ENCODE measurements around the gene MVB12B.
"Not testable (repeated sequence)": the region's sequence is repeated elsewhere in the genome, so short reads cannot be mapped to it uniquely, and the experiment has no call there.

Gene MVB12B

GRCh38 chr9:126527109-126527825 lies 200.6 kb downstream of the MVB12B start:
- no peak for DNase-seq

GRCh38 chr9:126528111-126528510 lies 201.5 kb downstream of the MVB12B start:
- DNase-seq: no peak

DNA sequence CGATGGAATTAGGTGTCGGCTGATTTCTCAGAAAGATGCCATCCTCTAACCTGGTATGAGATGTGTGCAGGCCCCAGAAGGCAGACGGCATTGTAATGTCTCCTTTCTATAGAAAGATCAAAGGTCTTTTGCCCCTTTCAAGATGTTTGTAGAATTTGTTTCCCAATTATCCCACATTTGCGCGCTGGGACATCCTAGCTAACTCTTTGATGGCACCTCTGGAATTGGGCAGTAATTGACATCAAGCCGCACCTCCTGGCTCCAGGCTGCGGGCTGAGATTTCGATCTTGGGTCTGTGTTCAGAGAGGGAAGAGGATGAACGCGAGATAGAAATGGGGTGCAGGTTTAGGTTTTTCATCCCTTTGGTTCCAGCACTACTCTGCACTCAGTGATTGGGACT lies 202.3 kb downstream of the MVB12B start:
- DNase-seq: no peak

GRCh38 chr9:126531035-126531571 lies 204.5 kb downstream of the MVB12B start:
- no peak for DNase-seq

- DNase-seq: no peak
Observed at GRCh38 chr9:126531591-126531990, 205.0 kb downstream of the MVB12B start.

- DNase-seq: no peak
Observed at GRCh38 chr9:126532019-126532462, 205.4 kb downstream of the MVB12B start.

- no peak for DNase-seq
Observed at GRCh38 chr9:126532489-126532888, 205.9 kb downstream of the MVB12B start.

GRCh38 chr9:126532951-126533925 lies 206.6 kb downstream of the MVB12B start:
- no peak for DNase-seq

GRCh38 chr9:126533926-126534310 lies 207.3 kb downstream of the MVB12B start:
- no peak for DNase-seq

DNA sequence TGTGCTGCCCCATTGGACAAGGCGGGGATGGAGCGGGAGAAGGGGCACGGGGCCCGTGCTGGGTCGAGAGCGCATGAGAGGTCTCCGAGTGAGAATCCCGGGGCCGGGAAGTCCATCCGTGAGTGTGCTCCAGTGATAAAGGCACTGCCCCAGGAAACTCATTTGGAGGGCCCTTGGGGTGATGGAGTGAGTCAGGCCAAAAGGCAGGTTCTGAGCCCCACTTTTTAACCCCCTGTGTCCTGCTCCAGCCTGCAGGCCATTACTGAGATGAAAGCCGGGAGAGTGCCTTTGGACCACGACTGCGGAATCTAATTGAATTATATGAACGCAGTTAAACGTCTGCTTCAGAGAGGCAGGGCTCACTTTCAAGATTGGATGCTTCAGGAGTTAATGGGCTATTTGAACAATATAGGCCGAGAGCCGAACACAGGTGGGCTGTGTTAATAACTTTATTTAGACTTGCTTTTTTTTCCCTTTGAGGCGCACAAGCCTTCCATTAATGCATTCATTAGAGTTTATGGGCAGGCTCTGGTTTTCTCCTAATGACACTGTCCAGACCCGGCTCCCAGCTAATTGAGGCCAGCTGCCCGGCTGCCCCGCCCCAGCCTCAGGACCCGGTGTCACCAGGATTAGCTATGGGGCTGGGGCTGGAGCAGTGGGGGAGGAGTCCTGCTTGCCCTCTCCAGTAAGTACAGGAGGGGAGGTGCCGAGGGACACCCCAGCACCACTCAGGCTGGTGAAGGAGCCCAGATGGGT lies 208.0 kb downstream of the MVB12B start:
- DNase-seq: no peak

GRCh38 chr9:126536131-126536530 lies 209.5 kb downstream of the MVB12B start:
- no peak for DNase-seq

GRCh38 chr9:126536841-126537465 lies 210.3 kb downstream of the MVB12B start:
- no peak for DNase-seq

GRCh38 chr9:126538550-126538949 lies 211.9 kb downstream of the MVB12B start:
- no peak for DNase-seq

DNA sequence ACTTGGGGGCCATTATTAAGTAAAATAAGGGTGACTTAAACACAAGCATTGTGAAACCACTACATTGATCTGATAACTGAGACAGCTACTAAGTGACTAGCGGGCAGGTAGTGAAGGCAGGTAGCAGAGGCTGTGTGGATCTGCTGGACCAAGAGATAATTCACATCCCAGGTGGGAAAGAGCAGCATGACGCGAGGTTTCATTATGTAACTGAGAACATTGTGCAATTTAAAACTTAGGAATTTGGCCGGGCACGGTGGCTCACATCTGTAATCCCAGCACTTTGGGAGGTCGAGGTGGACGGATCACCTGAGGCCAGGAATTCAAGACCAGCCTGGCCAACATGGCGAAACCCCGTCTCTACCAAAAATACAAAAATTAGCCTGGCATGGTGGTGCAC lies 213.8 kb downstream of the MVB12B start:
- DNase-seq: not testable (repeated sequence)

- DNase-seq: no peak
Observed at GRCh38 chr9:126543490-126543889, 216.9 kb downstream of the MVB12B start.

- no peak for DNase-seq
Observed at GRCh38 chr9:126545106-126545505, 218.5 kb downstream of the MVB12B start.

- no peak for DNase-seq
Observed at GRCh38 chr9:126546036-126546435, 219.4 kb downstream of the MVB12B start.

GRCh38 chr9:126548312-126548711 lies 221.7 kb downstream of the MVB12B start:
- no peak for DNase-seq

DNA sequence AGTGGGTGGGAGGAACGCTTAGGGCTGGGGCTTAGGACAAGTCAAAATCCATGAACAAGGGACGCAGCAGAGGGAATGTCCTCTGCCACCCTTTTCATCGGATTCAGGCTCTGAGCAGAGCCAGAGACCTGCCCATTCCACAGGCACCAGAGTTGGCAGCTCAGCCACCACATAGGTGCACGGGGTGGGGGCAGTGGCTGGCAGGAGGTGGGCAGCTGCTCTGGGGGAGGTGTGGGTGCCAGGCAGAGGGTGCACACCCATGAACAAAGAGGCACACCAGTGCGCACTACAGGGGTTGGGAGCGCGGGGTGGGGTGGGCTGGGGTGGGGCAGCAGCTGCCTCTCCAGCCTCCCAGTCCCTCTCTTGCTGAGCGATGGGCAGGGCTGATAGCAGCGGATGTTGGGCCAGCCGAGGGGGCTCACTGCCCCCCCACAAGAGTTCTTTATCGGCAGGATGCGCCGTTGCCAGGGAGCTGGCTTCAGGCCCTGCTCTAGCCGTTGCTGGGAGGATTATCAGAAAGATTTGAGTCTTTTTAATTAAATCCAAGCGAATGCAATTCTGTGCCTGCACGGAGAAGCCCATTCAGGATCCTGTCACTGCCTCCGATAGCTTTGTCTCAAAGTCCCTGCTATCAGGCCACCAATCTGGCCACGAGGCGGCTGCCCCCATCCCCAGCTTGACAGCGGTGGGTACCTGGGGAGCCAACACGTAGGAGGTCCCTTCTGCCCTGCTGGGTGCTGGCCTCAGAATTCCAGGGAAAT lies 222.8 kb downstream of the MVB12B start:
- DNase-seq: no peak

- DNase-seq: no peak
Observed at GRCh38 chr9:126550891-126551351, 224.3 kb downstream of the MVB12B start.

- DNase-seq: no peak
Observed at GRCh38 chr9:126551812-126552211, 225.2 kb downstream of the MVB12B start.

DNA sequence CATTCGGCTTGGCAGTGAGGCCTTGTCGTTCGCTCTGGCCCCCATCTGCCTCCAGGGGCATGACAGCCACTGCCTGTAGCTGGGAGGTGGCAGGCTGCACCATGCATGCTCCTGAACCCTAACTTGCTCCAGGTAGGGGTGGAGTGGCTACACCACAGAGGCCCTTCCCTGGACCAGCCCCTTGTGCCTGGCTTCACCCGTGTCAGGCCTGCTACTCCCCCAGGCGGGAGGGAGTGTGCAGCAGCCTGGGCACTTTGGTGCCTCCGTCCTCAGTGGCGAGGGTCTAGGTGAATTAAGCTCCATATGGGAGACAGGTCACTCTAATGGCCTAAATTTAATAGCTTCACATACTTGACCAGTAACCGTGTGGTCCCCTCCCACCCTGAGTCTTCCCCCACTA lies 227.7 kb downstream of the MVB12B start:
- DNase-seq: no peak
